A673 (cell line): ENCODE data around the gene SPHK1. TPM values are rescaled to one million over a fixed set of nuclear protein-coding genes. Genes with fewer than 3 reads are reported as not detected.

Source experiments
- BruUV-seq: library from RNA; stranded (reverse); fragments of 400-500 nt; replicated peaks from 2 replicates; lab custom pipeline; 2021; lab: Mats Ljungman, UMichigan
- CTCF ChIA-PET: fragments of 300-600 bp; sonication (Branson Sonifier 250); formaldehyde crosslinking; loops from one replicate; lab custom pipeline; 2022; ENCODE audit warnings: antibody characterized with exemption; lab: Charles Lee
- POLR2A ChIA-PET: fragments of 300-600 bp; sonication (Branson Sonifier 250); formaldehyde crosslinking; loops from one replicate; lab custom pipeline; 2022; ENCODE audit warnings: antibody characterized with exemption; ENCODE audit not compliant: low non-redundant PET; lab: Charles Lee
- DNase-seq: peaks from one replicate; pipeline ENCODE4 v3.0.0-alpha.2; 2015; ENCODE audit warnings: low spot score
- H3K27ac ChIP-seq: fragments of 200-600 bp; sonication (generic); 2 replicates; pipeline ENCODE4 v1.5.1; 2016; ENCODE audit warnings: mixed run types, low read depth, mild to moderate bottlenecking, mixed read lengths, antibody characterized with exemption, low read length; ENCODE audit not compliant: poor library complexity, severe bottlenecking
- H3K27me3 ChIP-seq: fragments of 200-600 bp; sonication (generic); replicated peaks from 2 replicates; pipeline ENCODE4 v1.6.1; 2017; ENCODE audit warnings: mixed run types, low read depth, mild to moderate bottlenecking, mixed read lengths, antibody characterized with exemption, low read length; ENCODE audit not compliant: insufficient read depth, poor library complexity
- H3K36me3 ChIP-seq: fragments of 200-600 bp; sonication (generic); 2 replicates; pipeline ENCODE4 v1.6.1; 2016; ENCODE audit warnings: mixed run types, mild to moderate bottlenecking, mixed read lengths, antibody characterized with exemption, low read length; ENCODE audit not compliant: insufficient read depth, poor library complexity, severe bottlenecking
- H3K4me1 ChIP-seq: fragments of 200-600 bp; sonication (generic); 2 replicates; pipeline ENCODE4 v1.6.1; 2017; ENCODE audit warnings: mixed run types, mild to moderate bottlenecking, mixed read lengths, antibody characterized with exemption, low read length; ENCODE audit not compliant: insufficient read depth, poor library complexity, severe bottlenecking
- H3K4me3 ChIP-seq: fragments of 200-600 bp; sonication (generic); 2 replicates; pipeline ENCODE4 v1.5.1; 2016; ENCODE audit warnings: low read depth, mixed run types, mild to moderate bottlenecking, mixed read lengths, low read length; ENCODE audit not compliant: poor library complexity, severe bottlenecking
- H3K9me3 ChIP-seq: fragments of 200-600 bp; sonication (generic); 2 replicates; pipeline ENCODE4 v1.6.1; 2016; ENCODE audit warnings: mixed run types, low read depth, mild to moderate bottlenecking, mixed read lengths, antibody characterized with exemption, low read length; ENCODE audit not compliant: poor library complexity, severe bottlenecking
- CTCF ChIP-seq: fragments of 300-800, 200-600 bp; sonication (generic); conservative IDR thresholded peaks from 2 replicates; pipeline ENCODE4 v1.5.1; 2017; ENCODE audit warnings: low read depth, mild to moderate bottlenecking, antibody characterized with exemption, low read length, moderate library complexity, mixed read lengths
- EZH2 ChIP-seq: fragments of 200-600 bp; sonication (generic); IDR thresholded peaks from 2 replicates; pipeline ENCODE4 v1.6.1; 2017; ENCODE audit warnings: borderline replicate concordance, low read depth, mild to moderate bottlenecking, mixed read lengths, antibody characterized with exemption, low read length; ENCODE audit not compliant: poor library complexity, severe bottlenecking
- intact Hi-C: fragments of 100-400 bp; cut with micrococcal nuclease; formaldehyde crosslinking; loops from one replicate; pipeline ENCODE4 v1.10.0; 2022; ENCODE audit not compliant: unreplicated experiment
- total RNA-seq: library from RNA; stranded (reverse); gene quantifications from 2 replicates; pipeline ENCODE4 v1.2.3, GENCODE V29; 2021

The SPHK1 gene
- total RNA-seq, 1 experiment from 2014 or later = 0.54 TPM

- H3K27ac ChIP-seq = peak overlapping the region; percentile 11
- ChIA-PET POLR2A (interaction anchor here (0.5 kb wide), 1 partner anchor 22 kb away, joined by 5 read pairs; no protein-coding TSS in a partner anchor), CTCF (no interaction called here)
- no peak overlapping the region for H3K4me3 ChIP-seq
- intact Hi-C loops = no loop called here
- no TSS peak for BruUV-seq
- peaks cover 7% of the 10 kb centered on the region for H3K4me1 ChIP-seq
- TF ChIP-seq EZH2 (no peak), CTCF (no peak)
- H3K27me3 ChIP-seq = no peaks in the 10 kb centered on the region
- H3K36me3 ChIP-seq = no peaks in the 10 kb centered on the region
- H3K9me3 ChIP-seq = no peaks in the 10 kb centered on the region
- no peak for DNase-seq
Observed at GRCh38 chr17:76427501-76428231, 43.3 kb downstream of the SPHK1 start.

GRCh38 chr17:76428511-76428910, 44.1 kb downstream of the SPHK1 start:
- no peak overlapping the region for H3K27ac ChIP-seq

GRCh38 chr17:76431509-76431908, 47.1 kb downstream of the SPHK1 start:
- Histone ChIP-seq H3K27ac (no peak overlapping the region), H3K36me3 (no peaks in the 10 kb centered on the region), H3K4me3 (no peak overlapping the region), H3K27me3 (no peaks in the 10 kb centered on the region), H3K9me3 (no peaks in the 10 kb centered on the region), H3K4me1 (peaks cover 7% of the 10 kb centered on the region)
- POLR2A ChIA-PET = no interaction called here
- no peak for DNase-seq
- CTCF ChIA-PET = no interaction called here
- no TSS peak for BruUV-seq
- intact Hi-C loops = no loop called here
- TF ChIP-seq CTCF = no peak
- TF ChIP-seq EZH2 = no peak

More at GRCh38 chr17:76428511-76428910, 44.1 kb downstream of the SPHK1 start:
- Histone ChIP-seq H3K4me3 (no peak overlapping the region), H3K27me3 (no peaks in the 10 kb centered on the region), H3K36me3 (no peaks in the 10 kb centered on the region), H3K9me3 (no peaks in the 10 kb centered on the region), H3K4me1 (peaks cover 7% of the 10 kb centered on the region)
- no peak for DNase-seq
- intact Hi-C loops = no loop called here
- CTCF ChIA-PET = no interaction called here
- POLR2A ChIA-PET = no interaction called here
- TF ChIP-seq CTCF (no peak), EZH2 (no peak)
- BruUV-seq = no TSS peak
